DMS 273 treated with DMSO at 0.1 percent for 48 hours (cell line): ENCODE results near the gene AMDHD2.
"Not testable (repeated sequence)": the region's sequence is repeated elsewhere in the genome, so short reads cannot be mapped to it uniquely, and the experiment has no call there.

Source experiments
- DNase-seq: peaks from one replicate; lab custom pipeline; 2025; lab: John Stamatoyannopoulos, UW

The AMDHD2 gene

DNA sequence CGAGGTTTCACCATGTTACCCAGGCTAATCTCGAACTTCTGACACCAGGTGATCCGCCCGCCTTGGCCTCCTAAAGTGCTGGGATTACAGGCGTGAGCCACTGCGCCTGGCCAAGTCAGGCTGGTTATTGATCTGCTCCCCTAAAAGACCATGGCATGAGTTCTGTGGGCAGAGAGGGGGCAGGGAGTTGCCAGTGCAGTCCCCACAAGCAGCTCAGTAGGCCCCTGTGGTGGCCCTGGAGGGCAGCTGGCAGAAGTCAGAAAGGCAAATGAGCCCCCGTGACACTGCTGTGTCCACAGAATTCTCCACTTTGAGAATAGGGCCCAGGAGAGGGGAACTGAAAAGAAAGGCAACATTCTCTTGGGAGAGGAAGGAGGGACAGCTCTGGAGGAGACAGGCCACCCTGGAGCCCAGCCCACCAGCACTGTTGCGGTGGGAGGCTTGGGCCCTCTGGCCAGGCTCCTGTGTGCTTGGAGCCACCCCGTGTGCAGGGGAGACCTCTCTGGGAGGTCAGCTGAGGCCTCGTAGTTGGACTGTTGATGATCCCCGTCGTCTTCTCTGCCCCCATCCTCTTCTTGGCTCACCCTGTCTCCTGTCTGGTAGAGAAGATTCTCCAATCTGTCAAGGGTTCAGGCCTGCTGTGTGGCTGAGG is 2.1 kb upstream of the AMDHD2 start:
- DNase-seq, result no peak

DNA sequence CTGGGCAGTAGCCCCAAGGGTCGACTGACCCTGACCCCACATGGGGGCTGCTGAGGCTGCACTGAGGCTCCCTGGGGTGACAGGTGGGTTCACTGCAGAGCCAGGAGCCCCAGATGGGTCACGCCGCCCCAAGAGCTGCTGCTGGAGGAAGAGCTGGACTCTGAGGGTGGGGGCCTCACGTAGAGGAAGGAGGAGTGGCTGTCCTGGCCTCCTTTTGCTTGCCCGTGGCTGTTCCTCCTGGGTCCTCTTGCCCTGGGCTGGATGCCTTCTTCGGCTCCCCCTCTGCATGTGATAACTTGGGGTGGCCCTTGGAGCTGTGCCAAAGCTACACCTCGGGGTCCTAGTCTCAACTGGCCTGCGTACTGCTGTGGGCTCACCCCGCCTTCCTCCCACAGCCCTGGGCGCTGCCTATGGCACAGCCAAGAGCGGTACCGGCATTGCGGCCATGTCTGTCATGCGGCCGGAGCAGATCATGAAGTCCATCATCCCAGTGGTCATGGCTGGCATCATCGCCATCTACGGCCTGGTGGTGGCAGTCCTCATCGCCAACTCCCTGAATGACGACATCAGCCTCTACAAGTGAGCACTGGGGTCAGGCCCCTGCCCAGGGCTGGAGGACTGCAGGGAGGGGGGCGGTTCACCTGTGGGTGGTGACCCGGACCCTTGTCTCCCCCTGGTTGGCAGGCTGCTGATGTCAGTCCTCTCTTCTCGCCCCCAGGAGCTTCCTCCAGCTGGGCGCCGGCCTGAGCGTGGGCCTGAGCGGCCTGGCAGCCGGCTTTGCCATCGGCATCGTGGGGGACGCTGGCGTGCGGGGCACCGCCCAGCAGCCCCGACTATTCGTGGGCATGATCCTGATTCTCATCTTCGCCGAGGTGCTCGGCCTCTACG is 1.1 kb upstream of the AMDHD2 start:
- DNase-seq, result no peak

DNA sequence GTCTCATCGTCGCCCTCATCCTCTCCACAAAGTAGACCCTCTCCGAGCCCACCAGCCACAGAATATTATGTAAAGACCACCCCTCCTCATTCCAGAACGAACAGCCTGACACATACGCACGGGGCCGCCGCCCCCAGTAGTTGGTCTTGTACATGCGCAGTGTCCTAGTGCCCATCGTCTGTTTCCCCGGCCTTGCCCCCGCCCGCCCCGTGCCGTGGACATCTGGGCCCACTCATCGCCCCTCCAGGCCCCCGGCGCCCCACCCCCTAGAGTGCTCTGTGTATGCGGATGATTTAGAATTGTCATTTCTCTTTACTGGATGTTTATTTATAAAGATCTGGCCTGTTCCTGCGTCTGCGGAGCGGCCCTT is 475 bp upstream of the AMDHD2 start:
- no peak for DNase-seq

DNA sequence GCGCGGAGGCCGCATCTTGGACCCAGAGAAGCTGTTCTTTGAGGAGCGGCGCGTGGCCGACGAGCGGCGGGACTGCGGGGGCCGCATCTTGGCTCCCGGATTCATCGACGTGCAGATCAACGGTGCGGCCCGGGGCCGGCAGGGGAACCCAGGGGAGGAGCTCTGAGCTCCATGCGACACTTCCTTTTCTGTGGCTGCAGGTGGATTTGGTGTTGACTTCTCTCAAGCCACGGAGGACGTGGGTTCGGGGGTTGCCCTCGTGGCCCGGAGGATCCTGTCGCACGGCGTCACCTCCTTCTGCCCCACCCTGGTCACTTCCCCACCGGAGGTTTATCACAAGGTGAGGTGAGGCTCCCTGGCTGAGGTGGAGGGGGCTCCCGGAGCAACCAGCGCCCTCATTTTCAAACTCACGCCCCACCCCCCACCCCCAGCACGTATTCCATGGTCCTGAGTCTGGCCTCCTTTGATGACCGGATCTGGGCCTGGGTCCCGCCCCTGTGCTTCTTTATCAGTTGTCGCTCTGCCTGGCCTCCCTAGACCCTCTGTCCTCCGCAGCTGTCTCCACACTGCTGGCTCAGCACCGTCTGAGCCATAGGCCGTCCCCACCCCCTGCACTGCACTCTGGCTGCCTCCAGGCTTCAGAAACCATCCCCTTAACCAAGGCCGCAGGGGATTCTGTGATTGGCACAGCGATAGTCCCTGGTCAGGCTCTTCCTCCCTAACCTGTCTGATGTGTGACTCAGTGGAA is 787 bp downstream of the AMDHD2 start:
- no peak for DNase-seq

DNA sequence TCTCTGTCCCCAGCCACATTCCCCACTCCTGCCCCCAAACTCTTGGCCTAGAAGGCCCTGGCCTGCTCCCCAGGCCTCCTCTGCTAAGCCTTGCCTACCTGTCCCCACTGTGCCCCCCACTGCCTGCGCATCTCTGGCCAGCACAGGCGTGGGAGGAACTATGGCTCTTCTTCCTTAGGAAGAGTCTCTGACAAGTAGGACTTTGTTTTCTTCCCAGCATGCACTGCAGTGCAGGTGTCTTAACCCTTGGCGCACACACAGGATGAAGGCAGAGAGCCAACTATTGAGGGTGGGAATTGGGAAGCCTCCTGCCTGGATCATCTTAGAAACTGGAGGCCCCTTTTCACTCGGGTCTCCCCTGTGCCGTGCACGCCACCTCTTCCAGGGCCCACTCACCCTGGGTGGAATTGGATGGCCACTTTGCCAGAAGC is 3.6 kb downstream of the AMDHD2 start:
- DNase-seq, result no peak

DNA sequence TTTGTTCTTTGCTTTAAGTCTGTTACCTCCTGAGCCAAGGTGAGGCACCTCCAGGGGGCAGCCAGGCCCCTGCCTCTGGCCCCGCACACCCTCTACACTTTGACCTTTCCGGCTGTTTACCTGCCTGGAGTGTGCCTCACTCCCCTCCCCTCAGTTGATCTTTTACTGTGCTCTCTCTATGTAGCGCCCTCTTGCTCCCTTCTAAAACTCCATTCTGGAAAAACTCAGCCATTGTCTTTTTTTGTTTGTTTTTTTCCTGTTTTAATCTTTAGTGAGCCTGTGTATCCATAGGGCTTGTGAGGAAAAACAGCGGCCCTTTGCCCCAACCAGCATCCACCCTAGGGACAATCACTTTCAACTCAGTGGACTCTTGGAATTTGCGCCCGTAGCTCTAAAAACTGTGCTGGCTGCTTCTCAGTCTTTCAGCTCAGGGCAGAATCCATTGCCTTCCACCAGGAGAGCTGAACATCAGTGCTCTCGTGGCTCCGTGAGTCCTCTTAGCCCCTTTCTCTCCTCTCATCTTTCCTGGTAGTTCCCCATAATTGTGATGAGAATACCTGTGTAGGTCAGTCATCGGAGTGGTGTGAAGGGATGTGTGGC is 4.3 kb downstream of the AMDHD2 start:
- DNase-seq, result no peak

DNA sequence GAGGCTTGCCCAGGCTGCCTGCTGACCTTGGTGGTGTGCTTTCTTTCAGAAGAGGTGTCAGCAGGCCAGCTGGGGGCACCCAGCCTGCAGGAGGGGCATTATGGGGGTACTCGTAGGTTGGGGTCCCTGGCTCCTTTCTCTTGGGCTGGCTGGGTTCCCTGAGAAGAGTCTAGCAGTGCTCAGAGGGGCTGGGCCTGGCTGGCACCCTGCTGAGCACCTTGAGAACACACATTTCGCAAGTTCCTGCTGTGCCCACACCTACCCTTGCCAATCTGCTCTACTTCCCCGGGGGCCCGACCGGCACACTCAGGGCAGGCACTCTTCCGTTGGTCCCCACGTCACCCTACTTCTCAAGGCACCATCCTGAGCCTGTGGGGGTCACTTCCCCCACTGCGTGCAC is 6.0 kb downstream of the AMDHD2 start:
- no peak for DNase-seq

DNA sequence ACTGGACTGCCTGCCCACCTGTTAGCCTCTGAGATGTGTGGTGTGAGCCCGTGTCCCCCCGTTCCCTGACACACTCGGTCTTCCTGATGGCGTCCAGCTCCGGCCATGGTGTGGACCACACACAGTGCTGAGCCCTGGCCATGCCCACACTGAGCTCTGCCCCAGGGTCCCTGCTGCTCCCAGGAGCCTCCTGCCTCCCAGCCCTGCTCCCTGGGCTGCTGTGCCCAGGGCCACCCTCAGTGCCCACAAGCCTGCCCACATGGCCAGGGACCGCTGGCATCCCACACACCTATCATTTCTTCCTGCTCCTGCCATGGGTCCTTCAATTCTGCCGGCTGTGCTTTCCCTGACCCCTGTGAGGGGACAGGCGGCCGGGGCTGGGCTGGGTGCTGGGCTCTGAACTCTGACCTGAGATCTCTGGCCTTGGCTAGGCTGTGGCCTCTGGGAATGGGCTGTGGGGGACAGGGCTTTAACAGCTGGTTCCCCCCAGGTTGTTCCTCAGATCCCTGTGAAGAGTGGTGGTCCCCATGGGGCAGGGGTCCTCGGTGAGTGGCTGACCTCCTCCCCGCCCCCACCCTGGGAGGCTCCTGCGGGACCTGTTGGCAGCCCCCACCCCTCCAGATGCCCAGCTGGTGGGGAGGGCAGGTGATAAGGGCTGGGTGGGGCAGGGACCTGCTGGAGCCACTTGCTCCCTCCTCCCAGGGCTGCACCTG is 7.1 kb downstream of the AMDHD2 start:
- DNase-seq, result no peak

DNA sequence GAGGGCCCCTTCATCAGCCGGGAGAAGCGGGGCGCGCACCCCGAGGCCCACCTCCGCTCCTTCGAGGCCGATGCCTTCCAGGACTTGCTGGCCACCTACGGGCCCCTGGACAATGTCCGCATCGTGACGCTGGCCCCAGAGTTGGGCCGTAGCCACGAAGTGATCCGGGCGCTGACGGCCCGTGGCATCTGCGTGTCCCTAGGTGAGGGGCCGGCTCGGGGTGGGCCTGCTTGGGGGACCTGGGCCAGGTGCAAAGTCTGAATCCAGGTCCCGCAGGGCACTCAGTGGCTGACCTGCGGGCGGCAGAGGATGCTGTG is 7.6 kb downstream of the AMDHD2 start:
- no peak for DNase-seq

DNA sequence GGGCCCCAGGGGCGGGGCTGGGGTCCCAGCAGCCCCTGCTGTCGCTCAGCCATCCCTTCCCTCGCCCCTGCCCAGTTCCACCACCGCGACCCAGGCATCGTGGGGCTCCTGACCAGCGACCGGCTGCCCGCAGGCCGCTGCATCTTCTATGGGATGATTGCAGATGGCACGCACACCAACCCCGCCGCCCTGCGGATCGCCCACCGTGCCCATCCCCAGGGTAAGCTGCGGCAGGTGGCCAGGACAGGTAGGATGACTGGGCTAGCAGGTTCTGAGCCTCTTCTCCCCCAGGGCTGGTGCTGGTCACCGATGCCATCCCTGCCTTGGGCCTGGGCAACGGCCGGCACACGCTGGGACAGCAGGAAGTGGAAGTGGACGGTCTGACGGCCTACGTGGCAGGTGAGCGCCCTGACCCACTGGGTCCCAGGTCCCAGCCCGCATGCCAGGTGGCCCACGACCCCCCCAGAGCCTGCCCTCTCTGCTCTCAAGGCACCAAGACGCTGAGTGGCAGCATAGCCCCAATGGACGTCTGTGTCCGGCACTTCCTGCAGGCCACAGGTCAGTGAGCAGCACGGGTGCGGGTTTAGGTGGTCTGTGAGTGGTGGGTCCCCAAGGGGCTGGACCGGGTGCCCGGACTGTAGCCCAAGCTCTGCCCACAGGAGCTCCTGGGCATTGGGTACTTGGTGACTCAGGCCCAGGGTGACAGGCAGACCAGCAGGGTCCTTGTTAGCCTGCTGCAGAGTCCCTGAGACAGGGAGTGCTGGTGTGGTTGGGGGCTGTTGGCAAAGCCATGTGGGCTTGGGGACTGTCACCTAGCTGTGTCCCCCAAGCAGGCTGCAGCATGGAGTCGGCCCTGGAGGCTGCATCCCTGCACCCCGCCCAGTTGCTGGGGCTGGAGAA is 8.2 kb downstream of the AMDHD2 start:
- no peak for DNase-seq

DNA sequence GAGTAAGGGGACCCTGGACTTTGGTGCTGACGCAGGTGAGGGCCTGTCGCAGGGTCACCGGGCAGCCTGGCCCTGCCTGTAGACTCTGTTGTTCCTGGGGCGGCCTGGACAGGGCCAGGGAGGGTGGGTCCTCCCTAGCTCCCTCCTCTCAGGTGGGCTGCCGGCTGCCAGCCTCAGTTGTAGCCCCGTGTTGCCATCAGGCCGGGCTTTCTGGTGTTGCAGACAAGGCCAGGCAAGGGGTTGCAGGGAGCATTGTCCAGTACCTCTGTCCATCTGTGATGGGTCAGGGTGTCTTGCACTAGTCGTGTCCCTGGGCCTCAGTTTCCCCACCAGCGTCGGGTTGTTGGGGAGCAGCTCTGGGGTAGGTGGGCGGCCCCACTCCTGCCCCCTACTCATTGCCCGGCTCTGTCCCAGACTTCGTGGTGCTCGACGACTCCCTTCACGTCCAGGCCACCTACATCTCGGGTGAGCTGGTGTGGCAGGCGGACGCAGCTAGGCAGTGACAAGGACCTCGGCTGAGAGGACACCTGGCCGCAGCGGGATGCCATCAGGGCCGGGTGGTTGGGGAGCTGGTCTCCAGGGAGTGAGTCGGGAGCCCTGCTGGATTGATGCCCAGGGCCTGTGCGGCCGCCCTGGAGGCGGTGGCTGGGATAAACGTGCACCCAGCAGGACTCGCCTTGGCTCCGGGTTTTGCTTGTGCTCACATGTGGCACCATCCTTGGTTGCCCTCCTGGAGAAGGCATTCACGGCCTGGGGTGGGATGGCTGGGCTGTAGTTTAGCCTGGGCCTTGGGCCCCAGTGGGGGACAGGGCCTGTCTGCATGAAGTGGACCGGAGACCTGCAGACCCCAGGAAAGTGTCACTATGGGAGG is 9.1 kb downstream of the AMDHD2 start:
- no peak for DNase-seq

DNA sequence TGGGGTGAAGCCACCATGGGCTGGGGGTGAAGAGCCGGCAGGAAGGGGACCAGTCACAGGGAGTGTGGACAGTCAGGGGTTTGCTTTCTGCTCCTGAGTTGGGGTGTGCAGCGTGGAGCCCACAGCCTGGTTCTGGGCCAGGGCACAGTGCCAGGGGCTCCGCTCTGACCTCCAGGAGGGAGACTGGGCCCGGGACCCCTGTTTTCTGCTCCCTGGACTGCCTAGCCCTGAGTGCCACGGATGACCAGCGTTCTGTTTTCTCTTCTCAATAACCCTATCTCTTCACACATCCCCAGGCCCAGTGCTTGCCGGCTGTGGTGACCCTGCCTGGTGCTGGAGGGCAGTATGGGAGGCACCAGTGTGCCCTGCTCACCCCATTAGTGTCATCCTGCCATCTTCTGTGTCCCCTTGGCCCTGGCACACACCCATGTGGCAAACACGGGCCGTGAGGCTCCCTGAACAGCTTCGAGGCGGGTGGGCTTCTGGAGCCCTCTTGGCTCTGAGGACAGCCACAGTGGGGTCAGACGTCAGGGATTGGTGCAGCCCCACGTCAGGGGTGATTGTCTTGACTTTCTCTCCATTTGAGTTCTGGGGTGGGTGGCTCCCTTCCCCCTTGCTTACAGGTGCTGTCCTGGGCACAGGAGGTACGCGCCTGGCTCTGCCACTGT is 9.9 kb downstream of the AMDHD2 start:
- no peak for DNase-seq

DNA sequence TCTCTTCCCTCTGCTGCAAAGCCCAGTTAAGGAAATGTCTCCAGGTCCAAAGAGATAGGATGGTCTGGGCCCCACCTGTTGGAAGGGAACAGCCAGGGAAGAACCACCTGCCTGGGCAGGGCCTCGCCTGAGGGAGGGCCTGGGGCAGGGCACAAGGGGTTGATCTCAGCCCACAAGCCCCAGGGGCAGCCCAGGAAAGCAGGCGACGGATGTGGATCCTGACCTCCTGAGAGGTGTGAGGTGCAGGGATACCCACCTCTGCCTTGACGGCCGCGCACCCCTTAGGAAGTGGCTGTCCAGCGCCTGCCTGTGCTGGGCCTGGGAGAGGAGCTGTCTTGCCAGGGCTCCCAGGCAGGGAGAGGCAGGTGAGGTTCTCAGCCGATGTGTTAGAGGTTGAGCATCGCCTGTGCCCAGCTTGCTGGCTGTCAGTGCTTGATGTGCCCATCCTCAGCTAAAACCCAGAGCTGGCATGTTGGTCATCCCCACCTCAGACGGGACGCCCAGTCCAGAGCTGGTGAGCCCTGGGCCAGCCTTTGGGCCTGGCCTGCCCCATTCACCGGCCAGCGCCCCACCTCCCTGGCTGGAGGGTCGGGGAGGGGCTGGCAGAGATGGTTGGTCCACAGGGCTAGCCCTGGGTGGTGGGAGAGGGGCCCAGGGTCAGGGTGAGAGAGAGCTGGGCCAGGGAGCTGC is 10.6 kb downstream of the AMDHD2 start:
- DNase-seq, result no peak

DNA sequence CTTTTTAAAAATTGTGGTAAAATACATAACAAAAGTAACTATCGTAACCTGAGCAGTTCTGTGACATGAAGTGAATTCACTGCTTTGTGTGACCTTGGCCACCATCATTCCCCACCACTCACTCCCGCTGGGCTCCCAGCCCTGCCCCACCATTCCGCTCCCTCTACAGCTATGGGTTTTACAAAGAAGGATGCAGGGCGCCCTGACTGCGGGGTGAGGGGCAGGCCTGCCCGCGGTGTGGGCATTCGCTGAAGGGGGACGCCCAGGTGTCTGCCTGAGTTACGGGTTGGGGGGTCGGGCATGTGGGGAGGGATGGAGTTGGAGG is 11.2 kb downstream of the AMDHD2 start, which contains the start of gene CEMP1:
TSS of gene CEMP1 (minus strand) at position 38 of the 325 bp plus-strand sequence. CDS start 335 bp downstream, outside the sequence.
- DNase-seq, result no peak

DNA sequence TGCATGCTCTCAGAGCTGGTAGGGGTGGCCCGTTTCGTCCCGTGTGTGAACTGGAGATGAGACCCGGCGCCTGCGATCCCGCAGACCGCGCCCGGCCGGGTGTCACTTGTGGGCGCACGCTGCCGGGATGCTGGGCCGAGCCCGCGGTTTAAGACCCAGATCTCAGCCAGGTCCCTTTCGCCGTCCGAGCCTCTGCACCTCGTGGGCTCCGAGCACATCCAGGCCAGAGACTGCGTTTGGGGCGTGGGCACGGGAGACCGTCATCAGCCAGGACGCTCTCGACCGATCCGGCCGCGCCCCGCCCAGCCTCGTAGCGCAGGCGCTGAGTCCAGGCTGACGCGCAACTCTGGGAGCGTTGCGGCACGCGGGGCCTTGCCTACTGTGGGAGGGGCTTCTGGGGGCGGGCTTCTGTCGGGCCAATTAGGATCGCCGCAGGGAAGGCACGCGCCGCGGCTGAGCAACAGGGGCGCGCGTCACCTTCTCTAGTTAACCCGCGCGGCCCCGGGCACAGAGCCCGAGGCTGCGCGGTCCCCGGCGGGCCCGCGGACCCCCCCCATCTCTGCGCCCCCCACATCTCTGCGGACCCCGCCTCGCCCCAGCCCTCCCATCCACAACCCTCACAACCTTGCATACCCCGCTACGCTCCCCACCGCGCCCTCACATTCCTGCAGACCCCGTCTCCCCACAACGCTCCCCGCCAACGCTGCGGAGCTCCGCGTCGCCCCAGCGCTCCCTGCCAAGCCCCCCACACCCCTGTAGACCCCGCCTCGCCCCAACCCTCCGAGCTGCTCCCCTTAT is 11.7 kb downstream of the AMDHD2 start:
- peak; percentile 82 for DNase-seq

DNA sequence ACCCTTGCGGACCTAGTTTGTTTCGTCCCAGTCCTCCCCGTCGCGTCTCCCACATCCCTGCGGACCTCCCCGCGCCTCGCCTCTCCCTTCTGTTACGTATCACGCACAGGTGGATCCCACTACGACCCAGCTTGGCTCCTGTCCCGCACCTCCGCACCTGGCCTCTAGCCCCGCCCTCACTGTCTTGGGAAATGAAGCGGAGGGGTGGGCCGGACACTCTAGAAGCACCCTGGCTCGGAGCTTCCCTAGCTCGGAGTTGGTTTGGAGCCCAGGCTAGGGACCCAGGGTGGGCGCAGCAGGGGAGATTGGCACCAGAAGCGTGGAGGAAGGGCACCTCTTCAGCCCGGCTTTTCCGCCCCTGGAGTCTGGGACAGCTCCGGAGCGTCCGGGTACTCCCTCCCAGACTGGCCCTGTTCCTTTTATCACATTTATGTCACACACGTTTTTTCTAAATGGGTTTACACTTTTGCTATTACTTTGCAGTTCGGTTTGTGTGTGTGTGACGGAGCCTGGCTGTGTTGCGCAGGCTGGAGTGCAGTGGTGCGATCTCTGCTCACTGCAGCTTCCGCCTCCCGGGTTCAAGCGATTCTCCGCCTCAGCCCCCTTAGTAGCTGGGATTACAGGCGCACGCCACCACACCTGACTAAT is 12.4 kb downstream of the AMDHD2 start:
- no peak for DNase-seq

DNA sequence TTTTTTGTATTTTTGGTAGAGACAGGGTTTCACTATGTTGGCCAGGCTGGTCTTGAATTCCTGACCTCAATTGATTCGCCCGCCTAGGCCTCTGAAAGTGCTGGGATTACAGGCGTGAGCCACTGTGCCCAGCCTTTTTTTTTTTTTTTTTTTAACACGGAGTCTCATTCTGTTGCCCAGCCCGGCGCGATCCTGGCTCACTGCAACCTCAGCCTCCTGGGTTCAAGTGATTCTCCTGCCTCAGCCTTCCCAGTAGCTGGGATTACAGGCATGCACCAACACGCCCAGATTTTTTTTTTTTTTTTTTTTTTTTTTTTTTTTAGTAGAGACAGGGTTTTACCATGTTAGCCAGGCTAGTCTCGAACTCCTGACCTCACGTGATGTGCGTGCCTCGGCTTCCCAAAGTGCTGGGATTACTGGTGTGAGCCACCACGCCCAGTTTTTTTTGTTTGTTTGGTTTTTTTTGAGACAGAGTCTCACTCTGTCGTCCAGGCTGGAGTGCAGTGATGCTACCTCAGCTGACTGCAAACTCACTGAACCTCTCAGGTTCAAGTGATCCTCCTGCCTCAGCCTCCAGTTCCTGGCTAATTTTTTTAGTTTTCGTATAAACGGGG is 13.1 kb downstream of the AMDHD2 start:
- DNase-seq, result not testable (repeated sequence)
